Vagina (tissue), 2 donors: ENCODE data around the gene THEM4. TPM values are rescaled to one million over a fixed set of nuclear protein-coding genes. Genes with fewer than 3 reads are reported as not detected.

Experiments
- DNase-seq, 2 donors: peaks; one replicate each; pipeline ENCODE4 v3.0.0-alpha.2; 2017; ENCODE audit errors: extremely low spot score in 2 of 2
- H3K27ac ChIP-seq: fragments of 200-600 bp; sonication (generic); one replicate; pipeline ENCODE4 v1.5.1; 2019
- H3K27me3 ChIP-seq: fragments of 200-600 bp; sonication (generic); one replicate; pipeline ENCODE4 v1.5.1; 2019
- H3K36me3 ChIP-seq, 2 donors: fragments of 200-600 bp; sonication (generic); one replicate each; pipeline ENCODE4 v1.5.1; 2017 to 2019
- H3K4me1 ChIP-seq: fragments of 200-600 bp; sonication (generic); one replicate; pipeline ENCODE4 v1.5.1; 2019
- H3K4me3 ChIP-seq, 2 donors: fragments of 200-600 bp; sonication (generic); 1 replicate in 1 of 2; 2 replicates in 1 of 2; pipeline ENCODE4 v1.5.1; 2016 to 2019
- H3K9me3 ChIP-seq: fragments of 200-600 bp; sonication (generic); one replicate; pipeline ENCODE4 v1.5.1; 2019
- POLR2A ChIP-seq, 2 donors: fragments of 450-650 bp; IDR thresholded peaks; one replicate each; pipeline ENCODE4 v1.6.1; 2017; ENCODE audit warnings: antibody characterized with exemption in 2 of 2, mild to moderate bottlenecking in 2 of 2, moderate library complexity in 2 of 2
- POLR2AphosphoS5 ChIP-seq, 2 donors: sonication (generic); formaldehyde crosslinking; IDR thresholded peaks; one replicate each; pipeline ENCODE4 v1.9.0; 2017; ENCODE audit warnings: antibody characterized with exemption in 2 of 2, mild to moderate bottlenecking in 2 of 2, low read depth in 1 of 2; ENCODE audit not compliant: insufficient read depth in 1 of 2
- intact Hi-C: fragments of 100-400 bp; cut with DNase I; formaldehyde crosslinking; loops from one replicate; pipeline ENCODE4 v1.15.1; 2023
- total RNA-seq: library from RNA; depleted of rRNA; stranded (reverse); fragments of >200 nt; gene quantifications from one replicate; pipeline ENCODE4 v1.2.3, GENCODE V29; 2016
- TF ChIP-seq, protein P1 (sequence below), 3 experiments: fragments of 450-650 bp in 2 of 3; fragments of 200-600 bp in 1 of 3; sonication (generic) in 1 of 3; IDR thresholded peaks; one replicate each; pipeline ENCODE4 v1.5.1; 2017 to 2019; ENCODE audit warnings: antibody characterized with exemption in 3 of 3, mild to moderate bottlenecking in 2 of 3, moderate library complexity in 2 of 3

Gene THEM4
- total RNA-seq, 1 donor from 2014 or later: 26.8 TPM

DNA sequence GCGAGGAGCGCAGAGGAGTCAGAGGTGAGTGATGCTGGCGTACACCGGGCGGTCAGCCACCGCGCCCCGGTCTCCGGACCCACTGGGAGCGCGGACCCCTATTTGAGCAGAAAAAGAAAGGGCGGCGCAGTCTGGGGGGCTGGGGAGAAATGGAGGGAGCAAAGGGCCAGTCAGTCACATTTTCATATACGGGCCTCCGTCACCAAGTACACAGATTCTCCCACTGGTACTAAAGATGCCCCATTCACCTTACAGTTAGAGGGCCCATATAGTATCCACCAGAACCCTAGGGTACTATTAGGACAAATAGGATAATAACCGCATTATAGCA, 70.3 kb downstream of the THEM4 start:
- H3K27ac ChIP-seq: peak overlapping the region; percentile 39
- no peak for TF ChIP-seq POLR2A (IDR thresholded peaks at IDR 0.05)
- TF ChIP-seq POLR2AphosphoS5 (IDR thresholded peaks at IDR 0.05; ENCODE audit: insufficient read depth in 1 of 2, low read depth in 1 of 2): no peak
- TF ChIP-seq, protein P1, sequence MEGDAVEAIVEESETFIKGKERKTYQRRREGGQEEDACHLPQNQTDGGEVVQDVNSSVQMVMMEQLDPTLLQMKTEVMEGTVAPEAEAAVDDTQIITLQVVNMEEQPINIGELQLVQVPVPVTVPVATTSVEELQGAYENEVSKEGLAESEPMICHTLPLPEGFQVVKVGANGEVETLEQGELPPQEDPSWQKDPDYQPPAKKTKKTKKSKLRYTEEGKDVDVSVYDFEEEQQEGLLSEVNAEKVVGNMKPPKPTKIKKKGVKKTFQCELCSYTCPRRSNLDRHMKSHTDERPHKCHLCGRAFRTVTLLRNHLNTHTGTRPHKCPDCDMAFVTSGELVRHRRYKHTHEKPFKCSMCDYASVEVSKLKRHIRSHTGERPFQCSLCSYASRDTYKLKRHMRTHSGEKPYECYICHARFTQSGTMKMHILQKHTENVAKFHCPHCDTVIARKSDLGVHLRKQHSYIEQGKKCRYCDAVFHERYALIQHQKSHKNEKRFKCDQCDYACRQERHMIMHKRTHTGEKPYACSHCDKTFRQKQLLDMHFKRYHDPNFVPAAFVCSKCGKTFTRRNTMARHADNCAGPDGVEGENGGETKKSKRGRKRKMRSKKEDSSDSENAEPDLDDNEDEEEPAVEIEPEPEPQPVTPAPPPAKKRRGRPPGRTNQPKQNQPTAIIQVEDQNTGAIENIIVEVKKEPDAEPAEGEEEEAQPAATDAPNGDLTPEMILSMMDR (IDR thresholded peaks at IDR 0.05): no peak
- peak overlapping the region; percentile 34 to 51 for H3K4me3 ChIP-seq
- H3K36me3 ChIP-seq: no peaks in the 10 kb centered on the region
- intact Hi-C loops: no loop called here
- no peak for DNase-seq
- no peaks in the 10 kb centered on the region for H3K27me3 ChIP-seq
- peaks cover 26% of the 10 kb centered on the region for H3K4me1 ChIP-seq
- no peaks in the 10 kb centered on the region for H3K9me3 ChIP-seq

- intact Hi-C loops: no loop called here
- H3K4me1 ChIP-seq: peaks cover 26% of the 10 kb centered on the region
- no peaks in the 10 kb centered on the region for H3K27me3 ChIP-seq
- no peaks in the 10 kb centered on the region for H3K36me3 ChIP-seq
- peak overlapping the region; percentile 34 to 51 for H3K4me3 ChIP-seq
- DNase-seq: no peak
- TF ChIP-seq, protein P1 (IDR thresholded peaks at IDR 0.05): no peak
- TF ChIP-seq POLR2A (IDR thresholded peaks at IDR 0.05) (no peak), POLR2AphosphoS5 (IDR thresholded peaks at IDR 0.05; ENCODE audit: insufficient read depth in 1 of 2, low read depth in 1 of 2) (no peak)
- no peak overlapping the region for H3K27ac ChIP-seq
- H3K9me3 ChIP-seq: no peaks in the 10 kb centered on the region
Measured at GRCh38 chr1:151838222-151839081, 70.9 kb downstream of the THEM4 start.

GRCh38 chr1:151837884-151838221, 71.5 kb downstream of the THEM4 start:
- Histone ChIP-seq H3K27ac (no peak overlapping the region), H3K4me3 (peak overlapping the region; percentile 34 to 51), H3K9me3 (no peaks in the 10 kb centered on the region), H3K27me3 (no peaks in the 10 kb centered on the region), H3K4me1 (peaks cover 30% of the 10 kb centered on the region), H3K36me3 (no peaks in the 10 kb centered on the region)
- TF ChIP-seq POLR2AphosphoS5 (IDR thresholded peaks at IDR 0.05; ENCODE audit: insufficient read depth in 1 of 2, low read depth in 1 of 2) (no peak), POLR2A (IDR thresholded peaks at IDR 0.05) (no peak)
- TF ChIP-seq, protein P1 (IDR thresholded peaks at IDR 0.05): no peak
- intact Hi-C loops: no loop called here
- no peak for DNase-seq

DNA sequence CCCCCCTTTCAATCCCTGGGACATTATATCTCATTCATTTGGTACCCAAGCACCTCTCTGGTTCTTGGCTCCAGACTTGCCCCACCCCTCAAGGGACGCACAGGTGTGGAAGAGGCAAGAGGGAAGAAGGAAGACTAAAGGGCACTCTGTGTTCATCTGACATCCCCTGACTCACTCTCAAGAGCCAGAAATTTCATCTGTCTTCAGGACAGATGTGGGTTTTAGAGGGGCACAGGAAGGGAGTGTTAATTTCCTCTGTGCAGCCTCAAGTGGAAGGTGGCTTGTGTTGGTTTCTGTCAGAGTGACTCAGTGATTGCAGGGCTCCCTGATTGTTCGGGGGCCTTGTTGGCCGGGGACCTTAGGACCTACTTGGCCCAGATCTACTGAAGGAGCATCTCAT, 72.1 kb downstream of the THEM4 start:
- H3K9me3 ChIP-seq: no peaks in the 10 kb centered on the region
- DNase-seq: no peak
- intact Hi-C loops: no loop called here
- no peak overlapping the region for H3K4me3 ChIP-seq
- TF ChIP-seq POLR2A (IDR thresholded peaks at IDR 0.05) (no peak), POLR2AphosphoS5 (IDR thresholded peaks at IDR 0.05; ENCODE audit: insufficient read depth in 1 of 2, low read depth in 1 of 2) (no peak)
- TF ChIP-seq, protein P1 (IDR thresholded peaks at IDR 0.05): no peak
- H3K36me3 ChIP-seq: no peaks in the 10 kb centered on the region
- H3K27me3 ChIP-seq: no peaks in the 10 kb centered on the region
- peaks cover 36% of the 10 kb centered on the region for H3K4me1 ChIP-seq
- no peak overlapping the region for H3K27ac ChIP-seq

- Histone ChIP-seq H3K4me3 (no peak overlapping the region), H3K9me3 (no peaks in the 10 kb centered on the region), H3K4me1 (peaks cover 42% of the 10 kb centered on the region), H3K36me3 (no peaks in the 10 kb centered on the region), H3K27me3 (no peaks in the 10 kb centered on the region), H3K27ac (no peak overlapping the region)
- DNase-seq: no peak
- TF ChIP-seq, protein P1 (IDR thresholded peaks at IDR 0.05): no peak
- TF ChIP-seq POLR2AphosphoS5 (IDR thresholded peaks at IDR 0.05; ENCODE audit: insufficient read depth in 1 of 2, low read depth in 1 of 2) (no peak), POLR2A (IDR thresholded peaks at IDR 0.05) (no peak)
- intact Hi-C loops: no loop called here
Measured at GRCh38 chr1:151835596-151835995, 73.7 kb downstream of the THEM4 start.
